PFSK-1 (cell line): Measurements from ENCODE around the gene ATP5F1D.

ENCODE experiments used
- POLR2AphosphoS5 ChIP-seq: IDR thresholded peaks from 2 replicates; pipeline ENCODE4 v1.6.1; 2012; ENCODE audit warnings: low read depth, mild to moderate bottlenecking, control low read depth, low read length, moderate library complexity
- REST ChIP-seq, 2 experiments: IDR thresholded peaks; 2 replicates each; pipeline versions ENCODE4 v1.6.1 to v1.8.0; 2011 to 2012; ENCODE audit warnings: low read depth in 2 of 2, low read length in 2 of 2, control low read depth in 1 of 2, inconsistent platforms in 1 of 2, mild to moderate bottlenecking in 1 of 2, moderate library complexity in 1 of 2; ENCODE audit not compliant: insufficient read depth in 1 of 2

GRCh38 chr19:1224047-1224825 is 17.3 kb upstream of the ATP5F1D start:
- TF ChIP-seq REST (IDR thresholded peaks at IDR 0.05; ENCODE audit: insufficient read depth in 1 of 2, low read depth in 2 of 2, low read length in 2 of 2) = no peak
- TF ChIP-seq POLR2AphosphoS5 = no peak
